AG10803 (cell line): ENCODE measurements around the gene TRPM1.

Experiments used
- DNase-seq: peaks from one replicate; pipeline ENCODE4 v3.0.0; 2010; ENCODE audit warnings: low read depth
- H3K4me3 ChIP-seq: 2 replicates; pipeline ENCODE4 v1.5.1; 2011; ENCODE audit warnings: mild to moderate bottlenecking, low read length, control low read depth
- CTCF ChIP-seq: conservative IDR thresholded peaks from 2 replicates; pipeline ENCODE4 v1.5.1; 2011; ENCODE audit warnings: mild to moderate bottlenecking, low read length, control low read depth, inconsistent platforms

Gene TRPM1

GRCh38 chr15:31077181-31077580 is 24.3 kb downstream of the TRPM1 start:
- no peak overlapping the region for H3K4me3 ChIP-seq
- DNase-seq, result no peak
- TF ChIP-seq CTCF, result no peak

GRCh38 chr15:31074321-31074720 is 27.2 kb downstream of the TRPM1 start:
- TF ChIP-seq CTCF, result no peak
- DNase-seq, result no peak
- no peak overlapping the region for H3K4me3 ChIP-seq

- no peak for DNase-seq
- H3K4me3 ChIP-seq, result no peak overlapping the region
- TF ChIP-seq CTCF, result no peak
These were observed 30.7 kb downstream of the TRPM1 start for GRCh38 chr15:31070867-31071266.

- no peak overlapping the region for H3K4me3 ChIP-seq
- peak; percentile 50 for DNase-seq
- no peak for TF ChIP-seq CTCF
These were observed 32.0 kb downstream of the TRPM1 start for GRCh38 chr15:31069360-31070000.

GRCh38 chr15:31067890-31068603 is 33.5 kb downstream of the TRPM1 start:
- DNase-seq, result no peak
- no peak overlapping the region for H3K4me3 ChIP-seq
- no peak for TF ChIP-seq CTCF

- TF ChIP-seq CTCF, result no peak
- no peak overlapping the region for H3K4me3 ChIP-seq
- no peak for DNase-seq
These were observed 35.7 kb downstream of the TRPM1 start for GRCh38 chr15:31065824-31066223.

GRCh38 chr15:31062911-31063310 is 38.6 kb downstream of the TRPM1 start:
- peak overlapping the region; percentile 26 for H3K4me3 ChIP-seq
- peak; percentile 55 for DNase-seq
- no peak for TF ChIP-seq CTCF
